SK-N-SH (cell line): ENCODE data around the gene DHRS7C.

Experiments
- EP300 ChIP-seq, 2 experiments: IDR thresholded peaks; 2 replicates each; pipeline versions ENCODE4 v1.4.0 to v1.6.1; 2012; ENCODE audit warnings: borderline replicate concordance in 1 of 2, low read depth in 1 of 2, low read length in 1 of 2
- EZH2phosphoT487 ChIP-seq: fragments of 200-600 bp; sonication (generic); IDR thresholded peaks from 2 replicates; pipeline ENCODE4 v1.6.1; 2017; ENCODE audit warnings: low read depth, mixed run types, mild to moderate bottlenecking, antibody characterized with exemption, moderate library complexity, borderline replicate concordance
- FOXM1 ChIP-seq: IDR thresholded peaks from 2 replicates; pipeline ENCODE4 v1.4.0; 2012; ENCODE audit warnings: low read depth, mild to moderate bottlenecking
- TEAD4 ChIP-seq: IDR thresholded peaks from 2 replicates; pipeline ENCODE4 v1.4.0; 2012; ENCODE audit warnings: mild to moderate bottlenecking, borderline replicate concordance; ENCODE audit not compliant: insufficient read depth

DNA sequence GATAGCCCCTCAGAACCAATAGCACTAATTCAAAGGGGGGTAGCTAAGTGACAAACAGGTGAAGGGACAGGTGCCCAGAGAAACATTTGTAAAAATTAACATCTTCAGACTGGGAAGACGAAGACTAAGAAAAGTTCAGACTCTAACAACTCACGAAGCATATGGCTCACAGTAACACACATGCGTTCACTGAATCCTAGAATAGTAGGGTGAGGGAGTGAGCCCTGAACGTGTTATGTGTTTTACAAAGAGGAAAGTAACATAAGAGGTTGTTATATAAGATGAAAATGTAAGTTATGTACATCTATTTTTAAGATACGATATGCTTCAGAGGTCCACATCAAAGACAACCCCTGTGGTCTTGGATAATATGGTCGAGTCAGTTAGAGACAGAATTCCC is 15.3 kb upstream of the DHRS7C start:
- TF ChIP-seq FOXM1 (no peak), EZH2phosphoT487 (no peak), EP300 (IDR thresholded peaks at IDR 0.05; ENCODE audit: borderline replicate concordance in 1 of 2, low read depth in 1 of 2, low read length in 1 of 2) (no peak), TEAD4 (no peak)
